HL-60/S4 treated with phorbol 12-myristate 13-acetate at 8.2 ng/mL for 4 days and 3 days (cell line): ENCODE data around the gene FMN2.
"Not testable (repeated sequence)": the region's sequence is repeated elsewhere in the genome, so short reads cannot be mapped to it uniquely, and the experiment has no call there.

ENCODE experiments used
- in situ Hi-C: fragments of 300-500 bp; cut with MboI; formaldehyde crosslinking; loops from 2 replicates; pipeline ENCODE4 v1.15.0; 2022; ENCODE audit warnings: low sequenced_read_pairs

Gene FMN2

GRCh38 chr1:240304466-240304865 is 212.8 kb downstream of the FMN2 start:
- in situ Hi-C loops = no loop called here

GRCh38 chr1:240306673-240307072 is 215.0 kb downstream of the FMN2 start:
- in situ Hi-C loops = no loop called here

GRCh38 chr1:240308096-240308495 is 216.4 kb downstream of the FMN2 start:
- in situ Hi-C loops = no loop called here

GRCh38 chr1:240309769-240310168 is 218.1 kb downstream of the FMN2 start:
- in situ Hi-C loops = no loop called here

GRCh38 chr1:240310226-240310925 is 218.7 kb downstream of the FMN2 start:
- in situ Hi-C loops = no loop called here

- in situ Hi-C loops = no loop called here
Observed at GRCh38 chr1:240312872-240313271, 221.2 kb downstream of the FMN2 start.

GRCh38 chr1:240314845-240315801 is 223.4 kb downstream of the FMN2 start:
- in situ Hi-C loops = no loop called here

- in situ Hi-C loops = no loop called here
Observed at GRCh38 chr1:240319998-240320397, 228.3 kb downstream of the FMN2 start.

- in situ Hi-C loops = no loop called here
Observed at GRCh38 chr1:240320659-240321058, 229.0 kb downstream of the FMN2 start.

GRCh38 chr1:240322943-240323342 is 231.3 kb downstream of the FMN2 start:
- in situ Hi-C loops = no loop called here

GRCh38 chr1:240328382-240328781 is 236.7 kb downstream of the FMN2 start:
- in situ Hi-C loops = not testable (repeated sequence)

- in situ Hi-C loops = no loop called here
Observed at GRCh38 chr1:240329443-240329842, 237.8 kb downstream of the FMN2 start.

GRCh38 chr1:240332672-240333071 is 241.0 kb downstream of the FMN2 start:
- in situ Hi-C loops = no loop called here

- in situ Hi-C loops = no loop called here
Observed at GRCh38 chr1:240337781-240338180, 246.1 kb downstream of the FMN2 start.

- in situ Hi-C loops = no loop called here
Observed at GRCh38 chr1:240338837-240339236, 247.2 kb downstream of the FMN2 start.

GRCh38 chr1:240341365-240342250 is 249.9 kb downstream of the FMN2 start:
- in situ Hi-C loops = no loop called here

GRCh38 chr1:240342251-240342625 is 250.6 kb downstream of the FMN2 start:
- in situ Hi-C loops = no loop called here

GRCh38 chr1:240343045-240343444 is 251.4 kb downstream of the FMN2 start:
- in situ Hi-C loops = no loop called here

GRCh38 chr1:240343966-240344365 is 252.3 kb downstream of the FMN2 start:
- in situ Hi-C loops = no loop called here

- in situ Hi-C loops = no loop called here
Observed at GRCh38 chr1:240344918-240345317, 253.2 kb downstream of the FMN2 start.

GRCh38 chr1:240349695-240350094 is 258.0 kb downstream of the FMN2 start:
- in situ Hi-C loops = no loop called here
